Ovary (tissue), 3 donors: ENCODE measurements around the gene ABCC5.

Experiments
- EP300 ChIP-seq: sonication (generic); formaldehyde crosslinking; IDR thresholded peaks from one replicate; pipeline ENCODE4 v1.6.1; 2017; ENCODE audit warnings: antibody characterized with exemption
- POLR2A ChIP-seq: fragments of 450-650 bp; IDR thresholded peaks from one replicate; pipeline ENCODE4 v1.6.1; 2017; ENCODE audit warnings: antibody characterized with exemption, mild to moderate bottlenecking, moderate library complexity
- TF ChIP-seq, protein P1 (sequence below), 3 donors: fragments of 450-650 bp in 2 of 3; fragments of 200-600 bp in 1 of 3; IDR thresholded peaks; one replicate each; pipeline versions ENCODE4 v1.5.1 to v1.8.0; 2016 to 2022; ENCODE audit warnings: antibody characterized with exemption in 3 of 3, mild to moderate bottlenecking in 1 of 3
- donor health status: DM: no; HTN: no; CAD: no.

- TF ChIP-seq, protein P1, sequence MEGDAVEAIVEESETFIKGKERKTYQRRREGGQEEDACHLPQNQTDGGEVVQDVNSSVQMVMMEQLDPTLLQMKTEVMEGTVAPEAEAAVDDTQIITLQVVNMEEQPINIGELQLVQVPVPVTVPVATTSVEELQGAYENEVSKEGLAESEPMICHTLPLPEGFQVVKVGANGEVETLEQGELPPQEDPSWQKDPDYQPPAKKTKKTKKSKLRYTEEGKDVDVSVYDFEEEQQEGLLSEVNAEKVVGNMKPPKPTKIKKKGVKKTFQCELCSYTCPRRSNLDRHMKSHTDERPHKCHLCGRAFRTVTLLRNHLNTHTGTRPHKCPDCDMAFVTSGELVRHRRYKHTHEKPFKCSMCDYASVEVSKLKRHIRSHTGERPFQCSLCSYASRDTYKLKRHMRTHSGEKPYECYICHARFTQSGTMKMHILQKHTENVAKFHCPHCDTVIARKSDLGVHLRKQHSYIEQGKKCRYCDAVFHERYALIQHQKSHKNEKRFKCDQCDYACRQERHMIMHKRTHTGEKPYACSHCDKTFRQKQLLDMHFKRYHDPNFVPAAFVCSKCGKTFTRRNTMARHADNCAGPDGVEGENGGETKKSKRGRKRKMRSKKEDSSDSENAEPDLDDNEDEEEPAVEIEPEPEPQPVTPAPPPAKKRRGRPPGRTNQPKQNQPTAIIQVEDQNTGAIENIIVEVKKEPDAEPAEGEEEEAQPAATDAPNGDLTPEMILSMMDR (IDR thresholded peaks at IDR 0.05), result peak in 2 of 3 donors; percentile 30 to 59
- TF ChIP-seq EP300 (no peak), POLR2A (no peak)
These were observed at the start of gene ABCC5 for GRCh38 chr3:184017672-184018423.
